ENCODE measurements around the gene GPX2. TPM values are rescaled to one million over a fixed set of nuclear protein-coding genes. Genes with fewer than 3 reads are reported as not detected.
A peak's percentile ranks its signal among the peaks of the same experiment; 100 is the strongest.

The GPX2 gene
- total and polyA plus RNA-seq, 7 donors = 1.9 to 1,392 (median 374) TPM; not detected in 3

DNA sequence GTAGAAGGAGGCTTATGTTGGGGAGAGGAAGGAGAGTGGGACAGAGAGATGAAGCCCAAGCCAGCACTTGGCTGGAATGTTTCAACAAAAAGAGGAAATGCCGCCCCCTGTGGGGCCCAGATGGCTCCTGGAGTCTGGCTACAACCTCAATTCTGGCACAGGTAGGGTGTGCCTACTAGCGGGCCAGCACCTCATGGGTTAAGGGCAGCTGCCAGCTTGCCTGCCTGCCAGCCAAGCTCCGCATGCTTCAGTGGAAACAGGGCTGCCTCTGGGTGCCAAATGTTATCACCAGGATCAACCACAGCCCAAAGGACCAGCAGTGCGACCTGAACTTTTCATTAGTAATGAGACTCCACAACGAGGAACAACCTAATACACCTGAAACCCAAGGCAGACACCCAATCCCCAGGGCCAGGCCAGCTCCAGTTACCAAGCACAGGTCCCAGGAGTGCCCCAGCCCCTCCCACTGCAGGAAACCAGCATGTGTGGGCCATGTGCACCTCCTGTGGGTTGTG lies 18.3 kb upstream of the GPX2 start:
- H3K27ac ChIP-seq = no peak overlapping the region
- WGBS, 2 donors = 28 to 56% methylated on average over 5 of the region's 5 CpGs
- intact Hi-C loops (cut with DNase I) = no loop called here
- H3K4me3 ChIP-seq = no peak overlapping the region
- DNase-seq = no peak
- TF ChIP-seq POLR2A (IDR thresholded peaks at IDR 0.05) (no peak), POLR2AphosphoS5 (IDR thresholded peaks at IDR 0.05) (no peak), EP300 (IDR thresholded peaks at IDR 0.05) (no peak)
- TF ChIP-seq, protein P1, sequence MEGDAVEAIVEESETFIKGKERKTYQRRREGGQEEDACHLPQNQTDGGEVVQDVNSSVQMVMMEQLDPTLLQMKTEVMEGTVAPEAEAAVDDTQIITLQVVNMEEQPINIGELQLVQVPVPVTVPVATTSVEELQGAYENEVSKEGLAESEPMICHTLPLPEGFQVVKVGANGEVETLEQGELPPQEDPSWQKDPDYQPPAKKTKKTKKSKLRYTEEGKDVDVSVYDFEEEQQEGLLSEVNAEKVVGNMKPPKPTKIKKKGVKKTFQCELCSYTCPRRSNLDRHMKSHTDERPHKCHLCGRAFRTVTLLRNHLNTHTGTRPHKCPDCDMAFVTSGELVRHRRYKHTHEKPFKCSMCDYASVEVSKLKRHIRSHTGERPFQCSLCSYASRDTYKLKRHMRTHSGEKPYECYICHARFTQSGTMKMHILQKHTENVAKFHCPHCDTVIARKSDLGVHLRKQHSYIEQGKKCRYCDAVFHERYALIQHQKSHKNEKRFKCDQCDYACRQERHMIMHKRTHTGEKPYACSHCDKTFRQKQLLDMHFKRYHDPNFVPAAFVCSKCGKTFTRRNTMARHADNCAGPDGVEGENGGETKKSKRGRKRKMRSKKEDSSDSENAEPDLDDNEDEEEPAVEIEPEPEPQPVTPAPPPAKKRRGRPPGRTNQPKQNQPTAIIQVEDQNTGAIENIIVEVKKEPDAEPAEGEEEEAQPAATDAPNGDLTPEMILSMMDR (IDR thresholded peaks at IDR 0.05) = no peak
- no peaks in the 10 kb centered on the region for H3K9me3 ChIP-seq
- no peaks in the 10 kb centered on the region for H3K4me1 ChIP-seq
- no peaks in the 10 kb centered on the region for H3K36me3 ChIP-seq
- H3K27me3 ChIP-seq = no peaks in the 10 kb centered on the region

DNA sequence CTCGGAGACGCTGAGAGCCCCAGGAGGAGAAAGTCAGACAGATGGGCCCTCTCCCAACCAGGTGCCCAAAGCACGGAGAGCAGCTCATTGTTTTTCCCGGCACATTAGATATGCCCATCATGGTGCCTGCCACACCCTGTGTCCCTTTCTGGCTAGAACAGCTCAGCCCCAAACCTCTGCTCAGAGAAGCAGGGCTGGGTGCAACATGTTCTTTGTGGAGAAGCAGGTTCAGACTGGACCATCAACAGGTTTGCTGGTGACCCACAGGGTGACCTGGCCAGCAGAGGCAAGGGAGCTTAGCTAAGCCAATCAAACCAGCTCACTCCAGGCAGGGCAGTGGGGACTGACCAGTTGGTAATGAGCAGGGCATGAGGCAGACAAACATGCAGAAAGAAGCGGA lies 16.2 kb upstream of the GPX2 start:
- TF ChIP-seq EP300 (IDR thresholded peaks at IDR 0.05) = no peak
- TF ChIP-seq, protein P1 (IDR thresholded peaks at IDR 0.05) = no peak
- TF ChIP-seq POLR2AphosphoS5 (IDR thresholded peaks at IDR 0.05) = no peak
- TF ChIP-seq POLR2A (IDR thresholded peaks at IDR 0.05) = no peak
- H3K4me3 ChIP-seq = no peak overlapping the region
- intact Hi-C loops (cut with DNase I) = no loop called here

DNA sequence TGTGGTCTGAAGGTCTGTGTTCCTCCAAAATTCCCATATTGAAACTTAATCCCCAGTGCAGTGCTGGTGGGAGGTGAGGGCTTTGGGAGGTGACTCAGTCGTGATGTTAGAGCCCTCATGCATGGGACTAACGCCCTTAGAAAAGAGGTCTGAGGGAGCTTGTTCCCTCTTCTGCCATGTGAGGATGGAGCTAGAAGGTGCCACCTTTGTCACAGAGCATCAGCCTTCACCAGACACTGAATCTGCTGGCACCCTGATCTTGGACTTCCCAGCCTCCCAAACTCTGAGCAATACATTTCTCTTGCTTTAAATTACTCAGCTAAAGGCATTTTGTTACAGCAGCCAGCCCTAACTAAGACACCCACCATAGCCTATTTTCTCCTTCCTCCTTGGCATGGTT lies 15.7 kb upstream of the GPX2 start:
- Histone ChIP-seq H3K4me1 (no peaks in the 10 kb centered on the region), H3K36me3 (no peaks in the 10 kb centered on the region), H3K27me3 (no peaks in the 10 kb centered on the region), H3K27ac (no peak overlapping the region), H3K4me3 (no peak overlapping the region), H3K9me3 (no peaks in the 10 kb centered on the region)
- intact Hi-C loops (cut with DNase I) = no loop called here
- 93 to 98% methylated on average over 2 of the region's 2 CpGs for WGBS, 2 donors
- DNase-seq = peak; percentile 11
- TF ChIP-seq POLR2AphosphoS5 (IDR thresholded peaks at IDR 0.05) (no peak), POLR2A (IDR thresholded peaks at IDR 0.05) (no peak), EP300 (IDR thresholded peaks at IDR 0.05) (no peak)
- TF ChIP-seq, protein P1 (IDR thresholded peaks at IDR 0.05) = no peak

More for the DNA sequence above, 16.2 kb upstream of the GPX2 start:
- 91 to 94% methylated on average over 5 of the region's 5 CpGs for WGBS, 2 donors
- Histone ChIP-seq H3K27ac (no peak overlapping the region), H3K9me3 (no peaks in the 10 kb centered on the region), H3K36me3 (no peaks in the 10 kb centered on the region), H3K4me1 (no peaks in the 10 kb centered on the region), H3K27me3 (no peaks in the 10 kb centered on the region)
- DNase-seq = no peak

DNA sequence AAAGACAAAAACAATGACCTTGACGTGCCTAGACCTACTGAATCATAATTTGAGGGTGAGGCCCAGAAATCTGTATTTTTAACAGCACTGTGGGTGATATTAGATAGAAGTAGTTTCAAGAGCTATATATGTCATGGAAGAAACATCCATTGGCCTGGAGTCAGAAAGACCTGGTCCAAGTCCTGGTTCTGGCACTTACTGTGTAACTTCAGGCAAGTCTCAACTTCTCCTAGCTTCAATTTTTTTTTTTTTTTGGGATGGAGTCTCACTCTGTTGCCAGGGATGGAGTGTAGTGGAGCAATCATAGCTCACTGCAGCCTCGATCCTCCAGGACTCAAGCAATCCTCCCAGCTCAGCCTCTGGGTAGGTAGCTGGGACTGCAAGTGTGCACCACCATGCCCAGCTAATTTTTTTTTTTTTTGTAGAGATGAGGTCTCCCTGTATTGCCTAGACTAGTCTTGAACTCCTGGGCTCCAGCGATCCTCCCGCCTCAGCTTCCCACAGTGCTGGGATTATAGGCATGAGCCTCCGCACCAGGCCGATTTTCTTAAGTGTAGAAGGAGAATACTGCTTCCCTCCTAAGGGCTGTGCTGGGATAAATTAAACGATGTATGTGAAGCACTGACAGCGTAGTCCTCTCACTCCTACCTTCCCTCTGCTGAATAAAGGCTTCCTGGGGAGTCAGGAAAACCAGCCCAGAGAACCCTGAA lies 14.3 kb upstream of the GPX2 start:
- no peak for TF ChIP-seq POLR2AphosphoS5 (IDR thresholded peaks at IDR 0.05)
- TF ChIP-seq POLR2A (IDR thresholded peaks at IDR 0.05) = no peak
- TF ChIP-seq EP300 (IDR thresholded peaks at IDR 0.05) = no peak
- TF ChIP-seq, protein P1 (IDR thresholded peaks at IDR 0.05) = no peak
- 87 to 94% methylated on average over 8 of the region's 8 CpGs for WGBS, 2 donors

More for the DNA sequence above, 14.3 kb upstream of the GPX2 start:
- H3K4me3 ChIP-seq = no peak overlapping the region
- no peaks in the 10 kb centered on the region for H3K36me3 ChIP-seq
- peaks cover 0 to 9% (median 0%) of the 10 kb centered on the region in 4 donors for H3K4me1 ChIP-seq
- no peaks in the 10 kb centered on the region for H3K9me3 ChIP-seq
- H3K27me3 ChIP-seq = no peaks in the 10 kb centered on the region
- DNase-seq = peak; percentile 12
- intact Hi-C loops (cut with DNase I) = no loop called here
- no peak overlapping the region for H3K27ac ChIP-seq
